ENCODE measurements around the gene ONECUT2.
"Not testable (repeated sequence)": the region's sequence is repeated elsewhere in the genome, so short reads cannot be mapped to it uniquely, and the experiment has no call there.

The ONECUT2 gene

GRCh38 chr18:57434536-57435494 lies at the start of gene ONECUT2:
TSS of gene ONECUT2 (plus strand) at chr18:57435374. CDS start at chr18:57435717, 343 bp downstream.
- peak in 55 of 56 donors; percentile 8 to 90 (median 70) for DNase-seq

GRCh38 chr18:57389271-57389670 lies 45.9 kb upstream of the ONECUT2 start:
- no peak for DNase-seq

- DNase-seq, result no peak
Observed at GRCh38 chr18:57390044-57390443, 45.1 kb upstream of the ONECUT2 start.

- not testable (repeated sequence) for DNase-seq
Observed at GRCh38 chr18:57394749-57395148, 40.4 kb upstream of the ONECUT2 start.

- DNase-seq, result not testable (repeated sequence)
Observed at GRCh38 chr18:57396831-57397230, 38.3 kb upstream of the ONECUT2 start.

- no peak for DNase-seq
Observed at GRCh38 chr18:57397440-57398132, 37.6 kb upstream of the ONECUT2 start.

GRCh38 chr18:57404345-57404744 lies 30.8 kb upstream of the ONECUT2 start:
- no peak for DNase-seq

- no peak for DNase-seq
Observed at GRCh38 chr18:57409650-57410049, 25.5 kb upstream of the ONECUT2 start.

- no peak for DNase-seq
Observed at GRCh38 chr18:57410749-57411148, 24.4 kb upstream of the ONECUT2 start.

- DNase-seq, result no peak
Observed at GRCh38 chr18:57416542-57416941, 18.6 kb upstream of the ONECUT2 start.

GRCh38 chr18:57422313-57422872 lies 12.8 kb upstream of the ONECUT2 start:
- no peak for DNase-seq

GRCh38 chr18:57423821-57424220 lies 11.4 kb upstream of the ONECUT2 start:
- no peak for DNase-seq

- DNase-seq, result no peak
Observed at GRCh38 chr18:57425096-57425495, 10.1 kb upstream of the ONECUT2 start.

GRCh38 chr18:57426187-57426586 lies 9.0 kb upstream of the ONECUT2 start:
- DNase-seq, result no peak

GRCh38 chr18:57427429-57428201 lies 7.6 kb upstream of the ONECUT2 start:
- DNase-seq, result no peak

GRCh38 chr18:57428221-57429150 lies 6.7 kb upstream of the ONECUT2 start:
- DNase-seq, result no peak

GRCh38 chr18:57429167-57430078 lies 5.8 kb upstream of the ONECUT2 start:
- no peak for DNase-seq

GRCh38 chr18:57430079-57431001 lies 4.8 kb upstream of the ONECUT2 start:
- DNase-seq, result no peak
